Tibial artery (tissue), 4 donors: ENCODE results near the gene SP2.

Experiments used
- DNase-seq, 2 donors: peaks; one replicate each; pipeline ENCODE4 v3.0.0-alpha.2; 2019
- H3K27ac ChIP-seq, 2 donors: fragments of 200-600 bp; sonication (generic) in 1 of 2; 1 replicate in 1 of 2; 2 replicates in 1 of 2; pipeline ENCODE4 v1.5.1; 2018 to 2019; ENCODE audit warnings: mild to moderate bottlenecking in 1 of 2
- H3K27me3 ChIP-seq, 2 donors: fragments of 200-600 bp; sonication (generic) in 1 of 2; one replicate each; pipeline versions ENCODE4 v1.5.1 to v1.6.0; 2016 to 2019
- H3K36me3 ChIP-seq, 3 donors: fragments of 200-600 bp; sonication (generic) in 2 of 3; one replicate each; pipeline ENCODE4 v1.5.1; 2016 to 2019; ENCODE audit warnings: mild to moderate bottlenecking in 2 of 3
- H3K4me1 ChIP-seq, 4 donors: fragments of 200-600 bp; sonication (generic) in 2 of 4; 1 replicate in 3 of 4; 2 replicates in 1 of 4; pipeline ENCODE4 v1.5.1; 2016 to 2019
- H3K4me3 ChIP-seq, 2 donors: fragments of 200-600 bp; sonication (generic) in 1 of 2; 1 replicate in 1 of 2; 2 replicates in 1 of 2; pipeline ENCODE4 v1.5.1; 2018 to 2019; ENCODE audit warnings: mild to moderate bottlenecking in 2 of 2
- H3K9me3 ChIP-seq, 3 donors: fragments of 200-600 bp; sonication (generic) in 1 of 3; one replicate each; pipeline ENCODE4 v1.5.1; 2016 to 2019
- CTCF ChIP-seq, 2 experiments: fragments of 200-600 bp in 1 of 2; fragments of 450-650 bp in 1 of 2; IDR thresholded peaks; one replicate each; pipeline ENCODE4 v1.5.1; 2017 to 2019; ENCODE audit warnings: antibody characterized with exemption in 2 of 2, mild to moderate bottlenecking in 1 of 2, moderate library complexity in 1 of 2
- intact Hi-C: fragments of 100-400 bp; cut with DNase I; formaldehyde crosslinking; loops from one replicate; pipeline ENCODE4 v1.15.0; 2023; ENCODE audit warnings: low total_unique reads

Gene SP2

GRCh38 chr17:47973541-47973940, 77.5 kb downstream of the SP2 start:
- peaks cover 31 to 53% (median 53%) of the 10 kb centered on the region in 3 donors for H3K36me3 ChIP-seq
- TF ChIP-seq CTCF (IDR thresholded peaks at IDR 0.05), result no peak
- H3K9me3 ChIP-seq, result no peaks in the 10 kb centered on the region
- H3K27me3 ChIP-seq, result no peaks in the 10 kb centered on the region
- no peak overlapping the region for H3K4me3 ChIP-seq
- DNase-seq, result no peak
- peaks cover 0 to 15% (median 15%) of the 10 kb centered on the region in 4 donors for H3K4me1 ChIP-seq
- intact Hi-C loops, result loop anchor here (5.0 kb wide), 1 partner anchor 131 kb away; the partner anchor contains the start of gene SCRN2
- no peak overlapping the region for H3K27ac ChIP-seq

GRCh38 chr17:47975189-47975822, 79.3 kb downstream of the SP2 start:
- DNase-seq, result no peak
- peaks cover 0 to 15% (median 12%) of the 10 kb centered on the region in 4 donors for H3K4me1 ChIP-seq
- TF ChIP-seq CTCF (IDR thresholded peaks at IDR 0.05), result no peak
- H3K27me3 ChIP-seq, result no peaks in the 10 kb centered on the region
- H3K27ac ChIP-seq, result no peak overlapping the region
- intact Hi-C loops, result loop anchor here (5.0 kb wide), 1 partner anchor 42 kb away; no protein-coding TSS in a partner anchor
- no peaks in the 10 kb centered on the region for H3K9me3 ChIP-seq
- H3K36me3 ChIP-seq, result peaks cover 46 to 71% (median 71%) of the 10 kb centered on the region in 3 donors
- H3K4me3 ChIP-seq, result no peak overlapping the region

GRCh38 chr17:47975823-47976205, 79.8 kb downstream of the SP2 start:
- no peak overlapping the region for H3K27ac ChIP-seq
- DNase-seq, result no peak
- H3K4me1 ChIP-seq, result peaks cover 0 to 15% (median 10%) of the 10 kb centered on the region in 4 donors
- peaks cover 52 to 76% (median 76%) of the 10 kb centered on the region in 3 donors for H3K36me3 ChIP-seq
- H3K9me3 ChIP-seq, result no peaks in the 10 kb centered on the region
- intact Hi-C loops, result loop anchor here (5.0 kb wide), 1 partner anchor 41 kb away; no protein-coding TSS in a partner anchor
- no peak for TF ChIP-seq CTCF (IDR thresholded peaks at IDR 0.05)
- no peaks in the 10 kb centered on the region for H3K27me3 ChIP-seq
- H3K4me3 ChIP-seq, result no peak overlapping the region

- intact Hi-C loops, result loop anchor here (5.0 kb wide), 1 partner anchor 39 kb away; no protein-coding TSS in a partner anchor
- no peaks in the 10 kb centered on the region for H3K9me3 ChIP-seq
- peaks cover 69 to 100% (median 97%) of the 10 kb centered on the region in 3 donors for H3K36me3 ChIP-seq
- H3K4me1 ChIP-seq, result no peaks in the 10 kb centered on the region
- DNase-seq, result no peak
- H3K27me3 ChIP-seq, result no peaks in the 10 kb centered on the region
- H3K27ac ChIP-seq, result no peak overlapping the region
- peak; percentile 59 to 60 for TF ChIP-seq CTCF (IDR thresholded peaks at IDR 0.05)
- no peak overlapping the region for H3K4me3 ChIP-seq
Measured at GRCh38 chr17:47978324-47978723, 82.3 kb downstream of the SP2 start.
